NCI-H1436 treated with DMSO at 0.1 percent for 48 hours (cell line): ENCODE measurements around the gene SLC39A10.

ENCODE experiments used
- DNase-seq: peaks from one replicate; lab custom pipeline; 2025; lab: John Stamatoyannopoulos, UW

Gene SLC39A10

GRCh38 chr2:195727106-195727505, 70.1 kb downstream of the SLC39A10 start:
- DNase-seq: no peak

- no peak for DNase-seq
Measured at GRCh38 chr2:195730912-195731311, 73.9 kb downstream of the SLC39A10 start.

- no peak for DNase-seq
Measured at GRCh38 chr2:195732574-195732973, 75.5 kb downstream of the SLC39A10 start.

GRCh38 chr2:195733831-195734230, 76.8 kb downstream of the SLC39A10 start:
- DNase-seq: no peak

- no peak for DNase-seq
Measured at GRCh38 chr2:195734395-195734794, 77.4 kb downstream of the SLC39A10 start.

GRCh38 chr2:195734931-195735330, 77.9 kb downstream of the SLC39A10 start:
- no peak for DNase-seq

DNA sequence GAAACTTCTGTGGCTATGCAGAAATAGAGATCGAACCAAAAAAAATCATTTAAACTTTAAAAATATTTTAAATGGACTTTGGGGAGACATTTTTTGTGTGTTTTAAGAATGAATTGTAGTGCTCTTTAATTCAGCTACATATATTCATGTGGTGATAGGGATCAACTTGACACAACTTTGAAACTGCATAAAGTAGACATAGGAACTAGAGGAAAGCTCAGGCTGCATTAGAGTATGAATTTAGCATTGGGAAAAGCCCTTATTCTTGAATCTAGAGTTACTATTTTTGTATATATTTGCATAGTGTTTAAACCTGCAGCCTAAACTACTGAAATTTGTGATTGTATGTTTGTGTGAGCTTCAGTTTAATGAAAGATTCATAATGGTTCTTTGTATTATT, 78.3 kb downstream of the SLC39A10 start:
- no peak for DNase-seq

- DNase-seq: no peak
Measured at GRCh38 chr2:195737511-195738325, 80.7 kb downstream of the SLC39A10 start.

GRCh38 chr2:195741191-195741590, 84.2 kb downstream of the SLC39A10 start:
- no peak for DNase-seq

- no peak for DNase-seq
Measured at GRCh38 chr2:195756218-195756942, 99.4 kb downstream of the SLC39A10 start.

DNA sequence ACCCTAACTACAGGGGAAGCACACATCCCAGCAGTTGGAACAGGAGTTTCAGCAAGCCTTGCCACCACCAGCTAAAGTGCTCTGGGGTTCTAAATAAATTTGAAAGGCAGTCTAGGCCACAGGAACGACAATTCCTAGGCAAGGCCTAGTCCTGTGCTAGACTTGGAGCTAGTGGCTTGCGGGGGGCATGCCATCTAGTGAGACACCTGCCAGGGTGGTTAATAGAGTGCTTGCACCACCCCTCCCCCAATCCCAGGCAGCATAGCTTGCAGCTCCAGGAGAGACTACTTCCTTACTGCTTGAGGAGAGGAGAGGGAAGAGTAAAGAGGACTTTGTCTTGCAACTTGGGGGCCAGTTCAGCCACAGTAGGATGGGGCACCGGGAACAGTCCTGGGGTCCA, 101.8 kb downstream of the SLC39A10 start:
- no peak for DNase-seq

- DNase-seq: no peak
Measured at GRCh38 chr2:195759877-195760276, 102.9 kb downstream of the SLC39A10 start.

GRCh38 chr2:195763866-195764265, 106.8 kb downstream of the SLC39A10 start:
- no peak for DNase-seq

GRCh38 chr2:195766691-195767090, 109.7 kb downstream of the SLC39A10 start:
- DNase-seq: no peak

DNA sequence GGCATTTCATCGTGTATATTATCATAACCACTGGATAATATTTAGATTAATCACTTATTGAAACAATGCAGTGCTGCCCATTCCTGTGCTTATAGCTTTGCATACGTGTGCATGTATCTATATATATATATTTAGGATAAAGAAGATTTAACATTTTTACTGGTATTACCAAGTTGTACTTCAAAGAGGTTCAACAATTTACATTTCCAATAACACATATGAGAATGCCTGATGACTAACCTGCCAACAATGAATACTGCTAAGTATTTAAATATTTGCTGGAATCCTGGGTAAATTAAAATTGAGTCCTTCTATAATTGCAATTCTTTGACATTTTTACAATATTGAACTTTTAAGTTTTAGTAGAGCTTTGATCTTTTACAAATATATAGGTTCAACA, 111.4 kb downstream of the SLC39A10 start:
- no peak for DNase-seq

- DNase-seq: no peak
Measured at GRCh38 chr2:195769975-195770374, 112.9 kb downstream of the SLC39A10 start.

DNA sequence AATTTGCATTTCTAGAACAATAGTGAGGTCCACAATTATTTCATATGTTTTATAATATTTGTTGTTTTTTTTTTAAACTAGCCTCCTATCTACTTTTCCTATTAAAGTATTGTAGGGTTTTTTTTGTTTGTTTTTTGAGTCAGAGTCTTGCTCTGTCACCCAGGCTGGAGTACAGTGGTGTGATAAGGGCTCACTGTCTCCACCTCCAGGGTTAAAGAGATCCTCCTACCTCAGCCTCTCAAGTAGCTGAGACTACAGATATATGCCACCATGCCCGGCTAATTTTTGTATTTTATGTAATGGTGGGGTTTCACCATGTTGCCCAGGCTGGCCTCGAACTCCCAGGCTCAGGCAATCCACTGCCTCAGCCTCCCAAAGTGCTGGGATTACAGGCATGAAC, 122.5 kb downstream of the SLC39A10 start:
- no peak for DNase-seq

GRCh38 chr2:195782156-195782555, 125.1 kb downstream of the SLC39A10 start:
- DNase-seq: no peak
